Skeletal muscle tissue (tissue), 4 donors: Measurements from ENCODE around the gene SFSWAP. TPM values are rescaled to one million over a fixed set of nuclear protein-coding genes. Genes with fewer than 3 reads are reported as not detected.
"Not testable (repeated sequence)": the region's sequence is repeated elsewhere in the genome, so short reads cannot be mapped to it uniquely, and the experiment has no call there.

Experiments used
- H3K27ac ChIP-seq: one replicate; pipeline ENCODE4 v1.7.0; 2013; ENCODE audit warnings: mild to moderate bottlenecking, low read depth, low read length, inconsistent platforms
- H3K27me3 ChIP-seq, 3 donors: one replicate each; pipeline ENCODE4 v1.7.0; 2013; ENCODE audit warnings: low read length in 3 of 3; ENCODE audit not compliant: control insufficient read depth in 3 of 3, insufficient read depth in 3 of 3
- H3K36me3 ChIP-seq, 3 donors: one replicate each; pipeline ENCODE4 v1.7.0; 2013; ENCODE audit warnings: low read length in 3 of 3; ENCODE audit not compliant: control insufficient read depth in 3 of 3, insufficient read depth in 3 of 3
- H3K4me1 ChIP-seq, 3 donors: one replicate each; pipeline ENCODE4 v1.7.0; 2013; ENCODE audit warnings: low read length in 3 of 3, mild to moderate bottlenecking in 3 of 3; ENCODE audit not compliant: control insufficient read depth in 3 of 3, insufficient read depth in 3 of 3
- H3K4me3 ChIP-seq, 3 donors: one replicate each; pipeline ENCODE4 v1.7.0; 2013; ENCODE audit warnings: low read length in 3 of 3
- H3K9ac ChIP-seq, 3 donors: one replicate each; pipeline ENCODE4 v1.7.0; 2013; ENCODE audit warnings: low read length in 3 of 3, mild to moderate bottlenecking in 3 of 3, moderate library complexity in 2 of 3, low read depth in 1 of 3
- H3K9me3 ChIP-seq, 3 donors: one replicate each; pipeline ENCODE4 v1.7.0; 2013; ENCODE audit warnings: low read length in 3 of 3; ENCODE audit not compliant: control insufficient read depth in 3 of 3
- total RNA-seq: library from RNA; depleted of rRNA; stranded (reverse); fragments of >200 nt; gene quantifications from one replicate; pipeline ENCODE4 v1.2.3, GENCODE V29; 2014
- donor health status: Osteomylitis.

The SFSWAP gene
- total RNA-seq, 1 donor from 2014 or later, result 17.7 TPM

DNA sequence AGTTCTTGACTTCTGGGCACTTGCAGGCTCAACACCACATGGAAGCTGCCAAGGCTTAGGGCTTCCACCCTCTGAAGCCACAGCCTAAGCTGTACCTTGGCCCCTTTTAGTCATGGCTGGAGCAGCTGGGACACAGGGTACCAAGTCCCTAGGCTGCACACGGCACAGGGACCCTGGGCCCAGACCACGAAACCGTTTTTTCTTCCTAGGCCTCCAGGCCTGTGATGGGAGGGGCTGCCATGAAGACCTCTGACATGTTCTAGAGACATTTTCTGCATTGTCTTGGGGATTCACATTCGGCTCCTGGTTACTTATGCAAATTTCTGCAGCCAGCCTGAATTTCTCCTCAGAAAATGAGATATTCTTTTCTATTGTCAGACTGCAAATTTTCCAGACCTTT, 33.0 kb downstream of the SFSWAP start:
- not testable (repeated sequence) for H3K9ac ChIP-seq, H3K27me3 ChIP-seq, H3K4me3 ChIP-seq, H3K4me1 ChIP-seq, H3K27ac ChIP-seq, H3K9me3 ChIP-seq
- peaks cover 39 to 49% (median 39%) of the 10 kb centered on the region in 3 donors for H3K36me3 ChIP-seq

DNA sequence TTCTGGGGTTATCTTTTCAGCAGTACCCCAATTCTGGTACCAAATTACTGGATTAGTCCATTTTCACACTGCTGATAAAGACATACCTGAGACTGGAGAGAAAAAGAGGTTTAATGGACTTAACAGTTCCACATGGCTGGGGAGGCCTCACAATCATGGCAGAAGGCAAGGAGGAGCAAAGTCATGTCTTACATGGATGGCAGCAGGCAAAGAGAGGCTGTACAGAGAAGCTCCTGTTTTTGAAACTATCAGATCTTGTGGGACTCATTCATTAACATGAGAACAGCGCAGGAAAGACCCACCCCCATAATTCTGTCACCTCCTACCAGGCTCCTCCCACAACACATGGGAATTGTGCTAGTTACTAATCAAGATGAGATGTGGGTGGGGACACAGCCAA, 33.8 kb downstream of the SFSWAP start:
- not testable (repeated sequence) for H3K9me3 ChIP-seq, H3K9ac ChIP-seq, H3K4me1 ChIP-seq, H3K27me3 ChIP-seq, H3K27ac ChIP-seq, H3K4me3 ChIP-seq
- H3K36me3 ChIP-seq, result peaks cover 37 to 46% (median 46%) of the 10 kb centered on the region in 3 donors

DNA sequence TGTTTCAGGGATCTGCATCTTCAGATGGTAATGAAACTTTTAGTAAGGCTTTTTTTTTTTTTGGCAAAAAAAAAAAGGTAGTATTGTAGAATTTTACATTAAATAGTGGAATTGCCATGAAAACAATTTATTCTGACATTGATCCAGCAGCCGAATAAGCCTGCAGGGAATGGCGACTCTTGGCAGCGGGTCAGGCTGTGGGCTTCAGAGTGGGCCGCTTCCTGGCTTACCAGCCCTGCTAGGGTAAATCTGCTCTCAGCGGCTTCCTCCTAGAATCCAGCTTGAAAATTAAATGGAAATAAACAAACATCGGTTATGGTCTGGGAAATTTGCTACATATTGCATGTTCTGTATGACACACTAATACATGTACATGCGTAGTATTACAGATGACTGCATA, 34.8 kb downstream of the SFSWAP start:
- Histone ChIP-seq H3K27ac (no peak overlapping the region), H3K27me3 (no peaks in the 10 kb centered on the region), H3K4me1 (no peaks in the 10 kb centered on the region), H3K9ac (no peak overlapping the region), H3K4me3 (no peak overlapping the region), H3K36me3 (peaks cover 33 to 42% (median 39%) of the 10 kb centered on the region in 3 donors), H3K9me3 (no peaks in the 10 kb centered on the region)

DNA sequence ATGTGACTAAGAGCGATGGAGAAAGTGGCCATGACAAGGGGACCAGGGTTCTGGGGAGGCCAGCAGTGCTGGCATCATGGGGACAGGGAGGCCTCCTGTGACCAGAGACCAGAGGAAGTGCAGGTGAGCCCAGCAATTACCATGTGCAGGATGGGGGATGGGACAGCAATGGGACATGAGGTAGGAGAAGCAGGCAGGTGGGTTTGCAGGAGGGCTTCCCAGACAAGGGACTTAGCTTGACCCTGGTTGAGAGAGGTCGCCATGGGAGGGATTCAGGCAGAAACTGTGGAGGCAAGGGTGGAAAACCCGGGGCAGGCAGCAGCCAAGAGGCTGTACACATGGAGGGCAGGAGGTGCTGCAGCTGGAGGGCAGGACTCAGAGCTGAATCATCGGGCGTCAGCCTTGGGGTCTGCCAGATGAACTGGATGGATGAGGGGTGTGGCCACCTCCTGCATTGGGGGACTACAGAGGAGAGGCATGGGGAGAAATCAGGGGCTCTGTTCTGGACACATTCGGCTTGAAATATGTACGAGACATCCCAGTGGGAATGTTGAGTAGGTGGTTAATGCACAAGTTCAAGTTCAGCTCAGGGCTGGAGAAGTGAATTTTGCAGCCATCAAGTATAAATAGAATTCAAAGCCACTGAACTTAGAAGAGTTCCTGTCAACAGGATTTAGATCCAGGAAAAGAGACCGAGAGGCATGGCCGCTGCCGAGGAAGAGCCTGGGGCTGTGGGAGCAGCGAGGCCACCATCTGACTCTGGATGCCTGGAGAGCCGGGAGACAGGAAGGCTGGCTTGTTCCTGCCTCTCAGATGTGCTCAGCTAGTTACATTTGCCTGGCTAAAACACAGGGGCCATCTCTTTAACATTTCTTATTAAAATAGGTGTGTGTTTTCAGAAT, 36.6 kb downstream of the SFSWAP start:
- Histone ChIP-seq H3K27ac (no peak overlapping the region), H3K4me1 (no peaks in the 10 kb centered on the region), H3K9me3 (no peaks in the 10 kb centered on the region), H3K4me3 (no peak overlapping the region), H3K27me3 (no peaks in the 10 kb centered on the region), H3K9ac (no peak overlapping the region), H3K36me3 (peaks cover 33 to 39% (median 37%) of the 10 kb centered on the region in 3 donors)

DNA sequence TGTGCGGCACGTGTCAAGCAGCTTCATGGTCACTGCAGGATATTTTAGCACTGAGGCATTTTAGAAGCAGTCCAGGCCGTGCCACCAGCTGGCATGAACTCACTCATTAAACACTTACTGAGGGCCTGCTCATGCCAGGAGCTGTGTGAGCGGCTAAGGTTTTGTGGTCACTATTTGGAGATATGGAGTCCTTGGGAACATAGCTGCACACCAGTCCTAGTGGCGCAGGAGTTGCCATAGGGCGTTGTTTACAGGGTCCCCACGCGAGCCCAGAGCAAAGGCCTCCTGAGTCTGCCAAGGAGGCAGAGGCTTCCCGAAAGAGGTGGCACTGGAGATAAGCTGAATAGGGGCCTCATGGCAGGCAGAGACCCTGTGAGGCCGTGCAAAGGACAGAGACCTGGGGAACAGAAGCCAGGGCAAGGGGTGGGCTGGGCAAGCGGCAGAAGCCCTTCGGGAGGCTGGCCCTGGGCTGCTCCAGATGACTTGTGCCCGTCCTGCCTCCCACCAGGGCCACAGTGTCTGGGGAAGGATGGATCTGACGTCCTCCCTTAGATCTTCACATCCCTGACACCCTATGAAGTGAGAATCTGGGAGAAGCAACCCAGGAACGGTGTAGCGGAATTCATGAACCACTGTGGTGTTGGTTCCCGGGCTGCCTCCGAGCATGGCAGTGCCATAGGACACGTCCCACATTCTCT, 38.9 kb downstream of the SFSWAP start:
- Histone ChIP-seq H3K27ac (no peak overlapping the region), H3K9ac (no peak overlapping the region), H3K4me3 (no peak overlapping the region), H3K27me3 (no peaks in the 10 kb centered on the region), H3K36me3 (peaks cover 41 to 51% (median 46%) of the 10 kb centered on the region in 3 donors), H3K4me1 (no peaks in the 10 kb centered on the region), H3K9me3 (no peaks in the 10 kb centered on the region)

DNA sequence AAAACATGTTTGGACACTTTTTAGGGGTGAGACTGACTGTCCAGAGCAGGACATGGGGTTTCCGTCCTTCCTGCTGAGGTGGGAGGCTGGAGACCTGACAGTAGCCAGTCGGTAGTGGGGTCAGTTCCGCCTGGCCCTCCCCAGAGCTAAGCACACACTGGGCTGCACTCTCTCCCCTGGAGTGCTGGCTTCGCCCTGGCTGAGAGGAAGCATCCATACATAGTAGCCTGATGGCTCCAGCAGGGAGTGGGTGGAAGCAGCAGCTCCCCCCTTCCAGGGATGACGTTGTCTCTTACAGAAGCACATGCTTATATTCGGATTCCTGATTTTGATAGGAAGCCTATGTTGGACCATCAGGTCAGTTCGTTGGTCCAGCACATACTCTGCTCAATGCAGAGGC, 40.4 kb downstream of the SFSWAP start:
- Histone ChIP-seq H3K36me3 (peaks cover 49 to 55% (median 53%) of the 10 kb centered on the region in 3 donors), H3K27me3 (no peaks in the 10 kb centered on the region), H3K9ac (no peak overlapping the region), H3K4me3 (no peak overlapping the region), H3K27ac (no peak overlapping the region), H3K9me3 (no peaks in the 10 kb centered on the region), H3K4me1 (no peaks in the 10 kb centered on the region)

DNA sequence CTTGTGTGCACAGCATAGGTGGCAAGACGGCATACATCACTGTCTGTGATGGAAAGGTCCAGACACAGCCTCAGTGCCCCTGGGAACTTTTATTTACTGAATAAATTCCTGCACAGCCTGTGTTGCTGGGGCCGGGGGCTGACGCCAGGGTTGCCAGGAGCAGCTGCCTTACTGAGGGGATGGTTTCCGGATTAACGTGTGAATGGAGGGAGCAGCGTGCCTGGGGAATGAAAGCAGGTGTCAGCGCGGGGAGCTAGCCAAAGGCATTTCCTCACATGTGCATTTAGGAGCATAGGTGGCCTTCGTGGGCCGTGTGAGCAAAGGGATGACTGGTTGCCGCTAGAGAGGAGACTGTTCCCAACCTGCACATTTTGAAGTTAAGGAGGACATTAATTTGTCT, 41.6 kb downstream of the SFSWAP start:
- Histone ChIP-seq H3K9ac (no peak overlapping the region), H3K27me3 (no peaks in the 10 kb centered on the region), H3K4me1 (no peaks in the 10 kb centered on the region), H3K27ac (no peak overlapping the region), H3K36me3 (peaks cover 56 to 59% (median 57%) of the 10 kb centered on the region in 3 donors), H3K4me3 (no peak overlapping the region), H3K9me3 (no peaks in the 10 kb centered on the region)

DNA sequence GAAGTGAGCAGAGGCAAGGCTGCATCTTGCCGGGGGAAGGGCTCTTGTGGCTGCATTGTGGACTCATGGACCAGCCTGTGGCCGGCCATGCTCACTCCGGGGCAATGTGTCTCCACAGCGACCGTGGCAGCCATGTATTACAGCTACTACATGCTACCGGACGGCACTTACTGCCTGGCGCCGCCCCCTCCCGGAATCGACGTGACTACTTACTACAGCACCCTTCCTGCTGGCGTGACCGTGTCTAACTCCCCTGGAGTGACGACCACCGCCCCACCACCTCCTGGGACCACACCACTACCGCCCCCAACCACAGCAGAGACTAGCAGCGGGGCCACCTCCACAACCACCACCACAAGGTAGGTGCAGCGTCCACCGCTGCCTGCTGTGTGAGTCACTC, 42.1 kb downstream of the SFSWAP start:
- H3K4me1 ChIP-seq, result no peaks in the 10 kb centered on the region
- no peaks in the 10 kb centered on the region for H3K27me3 ChIP-seq
- H3K36me3 ChIP-seq, result peaks cover 57 to 62% (median 59%) of the 10 kb centered on the region in 3 donors
- H3K9me3 ChIP-seq, result no peaks in the 10 kb centered on the region
- no peak overlapping the region for H3K27ac ChIP-seq
- no peak overlapping the region for H3K4me3 ChIP-seq
- H3K9ac ChIP-seq, result no peak overlapping the region

DNA sequence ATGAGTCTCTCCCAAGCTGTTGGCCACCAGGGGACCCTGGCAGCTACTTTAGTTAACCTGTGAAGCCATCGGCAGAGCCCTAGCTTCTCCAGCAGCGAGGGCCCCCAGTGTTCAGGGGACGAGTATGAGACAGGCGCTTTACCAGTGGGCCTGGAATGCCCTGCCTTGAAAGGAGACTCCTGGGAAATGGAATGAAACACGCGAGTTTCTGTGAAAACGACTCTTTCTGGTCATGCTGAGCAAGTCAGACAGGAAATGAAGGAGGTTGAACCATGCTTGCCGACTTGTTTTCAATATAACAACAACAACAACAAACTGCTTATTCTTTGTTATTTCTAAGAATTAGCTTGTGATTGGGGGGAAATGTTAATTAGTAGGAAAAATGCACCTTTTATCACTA, 42.9 kb downstream of the SFSWAP start:
- H3K9me3 ChIP-seq, result no peaks in the 10 kb centered on the region
- H3K4me3 ChIP-seq, result no peak overlapping the region
- no peak overlapping the region for H3K9ac ChIP-seq
- no peaks in the 10 kb centered on the region for H3K4me1 ChIP-seq
- H3K36me3 ChIP-seq, result peaks cover 65 to 67% (median 65%) of the 10 kb centered on the region in 3 donors
- H3K27me3 ChIP-seq, result no peaks in the 10 kb centered on the region
- H3K27ac ChIP-seq, result no peak overlapping the region

DNA sequence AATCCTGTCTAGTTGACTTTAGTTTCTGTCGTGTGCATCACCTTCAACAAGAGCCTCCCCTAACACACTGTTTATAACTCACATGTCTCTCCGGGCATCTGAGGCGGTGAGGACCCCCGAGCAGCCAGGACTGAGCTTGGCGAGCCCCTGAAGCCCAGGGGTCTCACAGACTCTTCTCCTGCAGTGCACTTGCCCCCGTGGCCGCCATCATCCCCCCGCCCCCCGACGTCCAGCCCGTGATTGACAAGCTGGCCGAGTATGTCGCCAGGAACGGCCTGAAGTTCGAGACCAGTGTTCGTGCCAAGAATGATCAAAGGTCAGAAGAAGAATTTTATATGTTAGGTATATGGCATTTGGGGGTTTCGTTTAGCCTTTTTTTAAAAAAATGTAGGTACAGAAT, 43.3 kb downstream of the SFSWAP start:
- H3K27me3 ChIP-seq, result no peaks in the 10 kb centered on the region
- H3K9ac ChIP-seq, result no peak overlapping the region
- H3K4me3 ChIP-seq, result no peak overlapping the region
- H3K9me3 ChIP-seq, result no peaks in the 10 kb centered on the region
- no peaks in the 10 kb centered on the region for H3K4me1 ChIP-seq
- no peak overlapping the region for H3K27ac ChIP-seq
- peaks cover 64 to 71% (median 65%) of the 10 kb centered on the region in 3 donors for H3K36me3 ChIP-seq
